HG03060 (cell line): ENCODE measurements around the gene AMBRA1.
"Not testable (repeated sequence)": the region's sequence is repeated elsewhere in the genome, so short reads cannot be mapped to it uniquely, and the experiment has no call there.

Experiments used
- ATAC-seq: cut with Tn5 transposase; IDR thresholded peaks from one replicate; pipeline ENCODE4 v1.9.1; 2021; ENCODE audit warnings: low read depth, moderate number of reproducible peaks; ENCODE audit not compliant: unreplicated experiment

Gene AMBRA1

GRCh38 chr11:46376258-46377050 is 217.4 kb downstream of the AMBRA1 start:
- no peak for ATAC-seq

GRCh38 chr11:46375392-46376101 is 218.3 kb downstream of the AMBRA1 start:
- no peak for ATAC-seq

DNA sequence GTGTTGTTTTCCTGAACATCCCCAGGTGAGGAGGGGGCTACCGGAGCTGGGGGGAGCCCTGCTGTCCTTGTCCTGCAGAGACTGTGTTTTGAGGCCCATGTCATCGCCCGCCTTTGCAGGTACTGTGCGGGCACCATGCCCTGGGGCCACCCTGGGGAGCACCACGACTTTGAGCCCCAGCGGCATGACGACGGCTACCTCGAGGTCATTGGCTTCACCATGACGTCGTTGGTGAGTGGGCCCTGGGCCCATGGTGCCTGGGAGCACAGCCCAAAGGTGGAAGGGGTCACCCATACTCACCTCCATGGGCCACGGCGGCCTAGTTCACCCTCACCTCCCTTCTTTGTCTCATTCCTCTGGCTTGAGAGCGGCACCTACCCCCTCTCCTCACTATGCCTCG is 219.0 kb downstream of the AMBRA1 start:
- ATAC-seq, result no peak

- ATAC-seq, result no peak
Observed at GRCh38 chr11:46373787-46374740, 219.8 kb downstream of the AMBRA1 start.

GRCh38 chr11:46372501-46372900 is 221.3 kb downstream of the AMBRA1 start:
- ATAC-seq, result not testable (repeated sequence)

- no peak for ATAC-seq
Observed at GRCh38 chr11:46372086-46372485, 221.7 kb downstream of the AMBRA1 start.

DNA sequence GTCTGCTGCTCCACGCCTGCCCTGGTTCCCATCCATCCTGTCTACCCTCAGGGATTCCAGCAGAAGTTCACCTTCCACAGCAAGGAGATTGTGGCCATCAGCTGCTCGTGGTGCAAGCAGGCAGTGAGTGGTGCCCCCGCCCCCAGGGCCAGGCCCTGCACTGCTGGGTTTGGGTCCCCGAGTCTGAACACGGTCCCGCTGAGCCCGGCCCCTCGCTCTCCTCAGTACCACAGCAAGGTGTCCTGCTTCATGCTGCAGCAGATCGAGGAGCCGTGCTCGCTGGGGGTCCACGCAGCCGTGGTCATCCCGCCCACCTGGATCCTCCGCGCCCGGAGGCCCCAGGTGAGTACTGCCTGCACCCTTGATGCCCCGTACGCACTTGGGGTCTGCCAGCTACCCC is 222.6 kb downstream of the AMBRA1 start:
- ATAC-seq, result not testable (repeated sequence)

DNA sequence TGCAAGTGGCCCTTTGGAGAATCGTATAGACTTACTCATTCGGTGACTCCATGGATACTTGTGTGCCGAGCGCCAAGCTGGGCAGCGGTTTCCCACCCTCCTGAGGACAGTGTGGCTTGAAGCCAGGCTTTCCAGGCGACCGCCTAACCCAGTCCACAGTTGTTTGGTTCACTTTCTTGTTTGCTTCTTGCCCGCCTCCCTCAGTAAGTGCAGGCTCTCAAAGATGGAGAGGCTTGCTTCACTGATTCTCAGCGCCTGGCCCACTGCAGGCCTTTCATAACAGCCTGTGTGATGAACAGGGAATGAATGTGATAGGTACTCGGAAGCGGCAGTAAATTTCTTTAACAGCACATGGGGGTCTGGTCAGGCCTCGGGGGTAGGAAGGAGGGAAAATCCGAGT is 223.6 kb downstream of the AMBRA1 start:
- no peak for ATAC-seq

DNA sequence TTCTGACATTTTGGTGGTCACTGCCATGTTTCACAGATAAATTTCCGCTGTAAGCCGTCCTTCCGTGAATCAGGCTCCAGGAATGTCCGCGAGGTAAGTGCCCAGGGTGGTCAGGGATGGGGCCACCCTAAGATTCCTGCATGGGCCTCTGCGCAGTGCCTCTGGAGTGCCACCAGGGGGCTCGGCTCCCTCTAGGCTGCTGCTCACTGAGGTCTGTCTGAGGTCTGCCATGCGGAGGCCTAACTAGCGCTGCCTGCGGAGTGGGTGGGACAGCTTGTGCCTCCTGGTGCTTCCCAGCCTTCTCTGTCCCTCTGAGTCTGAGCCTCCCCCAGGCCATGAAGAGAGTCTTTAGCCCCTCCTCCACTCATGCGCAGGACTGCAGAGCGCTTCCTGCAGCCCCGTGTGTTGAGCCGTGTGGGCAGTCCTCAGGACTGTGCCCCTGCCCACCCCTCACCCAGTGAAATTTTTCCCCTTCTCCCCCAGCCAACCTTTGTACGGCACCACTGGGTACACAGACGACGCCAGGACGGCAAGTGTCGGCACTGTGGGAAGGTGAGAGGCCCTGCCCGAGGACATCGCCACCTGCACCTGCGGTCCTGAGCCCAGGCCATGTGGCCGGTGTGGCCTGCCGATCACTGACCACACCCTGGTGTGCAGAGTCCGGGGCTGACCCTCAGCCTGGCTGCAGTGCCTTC is 224.2 kb downstream of the AMBRA1 start:
- no peak for ATAC-seq

DNA sequence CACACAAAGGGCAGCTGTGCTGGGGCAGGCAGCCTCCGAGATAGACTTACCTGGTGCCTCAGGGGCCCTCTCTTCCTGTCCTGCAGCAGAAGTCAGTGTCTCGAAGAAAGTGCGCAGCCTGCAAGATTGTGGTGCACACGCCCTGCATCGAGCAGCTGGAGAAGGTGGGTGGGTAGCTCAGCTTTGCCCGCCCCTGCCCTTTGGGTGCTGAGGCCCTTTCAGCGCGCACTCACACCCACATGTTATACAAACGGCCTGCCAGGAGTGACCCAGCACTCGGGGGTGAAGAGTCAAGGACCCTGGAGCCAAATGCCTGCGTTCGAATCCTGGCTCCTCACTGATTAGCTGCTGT is 225.9 kb downstream of the AMBRA1 start:
- no peak for ATAC-seq

- ATAC-seq, result no peak
Observed at GRCh38 chr11:46367244-46367915, 226.4 kb downstream of the AMBRA1 start.

- no peak for ATAC-seq
Observed at GRCh38 chr11:46366661-46367161, 227.1 kb downstream of the AMBRA1 start.

GRCh38 chr11:46366260-46366659 is 227.6 kb downstream of the AMBRA1 start:
- no peak for ATAC-seq

GRCh38 chr11:46364791-46365190 is 229.0 kb downstream of the AMBRA1 start:
- ATAC-seq, result no peak

- ATAC-seq, result no peak
Observed at GRCh38 chr11:46364056-46364455, 229.8 kb downstream of the AMBRA1 start.

- no peak for ATAC-seq
Observed at GRCh38 chr11:46363455-46364005, 230.3 kb downstream of the AMBRA1 start.

GRCh38 chr11:46363031-46363407 is 230.8 kb downstream of the AMBRA1 start:
- no peak for ATAC-seq

DNA sequence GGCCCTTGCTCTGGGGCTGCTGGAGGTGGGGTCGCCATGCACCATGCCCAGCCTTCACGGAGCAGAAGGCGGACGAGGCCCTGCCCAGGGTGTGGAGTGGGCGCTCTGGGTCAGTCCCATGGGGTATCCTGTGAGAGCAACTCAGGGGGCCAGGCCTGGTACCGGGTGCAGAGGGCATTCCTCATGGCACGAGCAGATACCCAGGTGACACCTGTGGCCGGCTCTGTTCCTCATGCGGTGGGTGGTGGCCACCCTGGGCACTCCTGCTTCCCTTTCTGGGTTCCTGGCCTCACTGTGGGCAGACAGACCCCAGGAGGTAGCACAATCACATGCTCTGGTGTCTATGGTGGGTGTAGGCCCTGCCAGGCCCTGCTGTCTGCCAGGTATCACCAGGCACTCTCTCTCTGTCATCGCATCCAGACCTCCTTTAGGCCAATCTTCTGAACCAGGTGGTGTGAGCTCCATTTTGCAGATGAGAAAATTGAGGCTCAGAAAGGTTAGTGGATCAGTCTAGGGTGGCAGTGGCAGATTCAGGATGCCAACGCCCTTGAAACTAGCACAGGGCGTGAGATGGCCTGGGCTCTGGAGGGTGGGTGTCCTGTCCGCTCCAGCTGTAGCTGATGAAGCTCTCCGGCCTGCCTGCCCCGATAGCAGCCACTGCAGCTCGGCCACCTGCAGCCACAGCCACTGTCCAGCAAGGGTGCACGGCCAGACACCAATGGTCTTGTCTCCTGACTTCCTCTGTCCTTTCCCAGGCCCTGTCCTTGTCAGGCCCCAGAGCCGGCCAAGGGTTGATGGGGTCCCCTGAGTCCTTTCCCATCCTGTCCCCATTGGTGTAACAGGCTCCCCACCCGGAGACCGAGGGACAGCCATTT is 231.4 kb downstream of the AMBRA1 start:
- ATAC-seq, result no peak
